Fibroblast of villous mesenchyme (primary cell): ENCODE measurements around the gene HEMGN. TPM values are rescaled to one million over a fixed set of nuclear protein-coding genes. Genes with fewer than 3 reads are reported as not detected.

ENCODE experiments used
- DNase-seq: peaks from one replicate; pipeline ENCODE4 v3.0.0-alpha.2; 2010; ENCODE audit warnings: low read depth
- H3K4me3 ChIP-seq: 2 replicates; pipeline ENCODE4 v1.5.1; 2011; ENCODE audit warnings: low read depth, mild to moderate bottlenecking, low read length
- CTCF ChIP-seq: IDR thresholded peaks from 2 replicates; pipeline ENCODE4 v1.5.1; 2012; ENCODE audit warnings: low read depth, mild to moderate bottlenecking, low read length; ENCODE audit not compliant: insufficient read depth
- total RNA-seq: library from RNA; depleted of rRNA; stranded (reverse); fragments of >200 nt; gene quantifications from 2 replicates; pipeline ENCODE4 v1.2.3, GENCODE V29; 2012

The HEMGN gene
- total RNA-seq, 1 donor, result not detected

- H3K4me3 ChIP-seq, result no peak overlapping the region
- no peak for DNase-seq
- no peak for TF ChIP-seq CTCF
Measured at GRCh38 chr9:97941323-97941722, 3.4 kb upstream of the HEMGN start.

- no peak overlapping the region for H3K4me3 ChIP-seq
- TF ChIP-seq CTCF, result no peak
- no peak for DNase-seq
Measured at GRCh38 chr9:97940741-97941140, 2.8 kb upstream of the HEMGN start.

DNA sequence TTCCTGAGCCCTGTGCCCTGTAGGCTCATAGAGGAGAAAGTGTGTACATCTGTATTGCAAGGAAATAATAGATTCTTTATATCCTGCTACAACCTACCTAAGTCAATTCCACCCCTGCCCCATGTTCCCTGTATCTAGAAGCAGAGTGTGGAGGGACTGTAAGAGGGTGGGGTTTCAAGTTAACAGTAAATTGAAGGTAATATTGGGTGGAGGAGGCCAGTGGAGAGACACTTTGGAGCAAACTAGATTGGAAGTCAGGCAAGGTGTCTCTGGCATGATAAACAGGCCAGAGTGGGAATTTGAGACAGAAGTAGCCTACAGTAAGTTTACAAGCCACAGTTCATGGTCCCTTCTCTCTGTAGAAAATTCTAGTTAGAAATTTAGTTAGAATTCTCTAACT is 2.3 kb upstream of the HEMGN start:
- no peak overlapping the region for H3K4me3 ChIP-seq
- DNase-seq, result no peak
- TF ChIP-seq CTCF, result no peak

DNA sequence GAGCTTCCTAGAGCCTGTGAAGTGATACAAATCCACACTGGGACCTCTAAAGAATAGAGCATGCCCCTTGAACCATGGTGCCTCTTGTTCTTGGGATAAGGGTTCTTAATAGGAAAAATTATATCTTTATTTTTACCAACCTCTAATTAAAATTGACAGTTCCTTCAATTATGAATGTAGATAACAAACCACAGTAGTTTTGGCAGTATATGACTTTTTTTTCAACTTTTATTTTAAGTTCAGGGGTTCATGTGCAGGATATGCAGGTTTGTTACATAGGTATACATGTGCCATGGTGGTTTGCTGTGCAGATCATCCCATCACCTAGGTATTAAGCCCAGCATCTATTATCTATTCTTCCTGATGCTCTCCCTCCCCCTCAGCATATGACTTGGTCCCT is 974 bp downstream of the HEMGN start:
- no peak for DNase-seq
- no peak for TF ChIP-seq CTCF
- H3K4me3 ChIP-seq, result no peak overlapping the region

DNA sequence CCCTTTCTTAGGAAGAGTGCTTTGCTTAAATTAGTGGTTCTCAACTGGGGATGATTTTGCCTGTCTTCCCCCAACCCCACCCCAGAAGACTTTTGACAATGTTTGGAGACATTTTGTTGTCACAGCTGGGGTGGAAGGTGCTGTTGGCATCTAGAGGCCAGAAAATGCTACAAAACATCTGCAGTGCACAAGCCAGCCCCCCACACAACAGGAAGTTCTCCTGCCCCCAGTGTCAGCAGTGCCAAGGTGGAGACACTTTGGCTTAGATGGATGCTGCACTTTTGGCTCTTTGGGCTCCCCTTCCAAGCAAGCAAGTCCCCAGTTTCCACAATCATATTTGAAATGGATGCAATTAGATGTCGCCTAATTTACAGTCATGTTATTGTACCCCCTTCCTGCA is 2.7 kb downstream of the HEMGN start:
- no peak overlapping the region for H3K4me3 ChIP-seq
- DNase-seq, result no peak
- TF ChIP-seq CTCF, result no peak

DNA sequence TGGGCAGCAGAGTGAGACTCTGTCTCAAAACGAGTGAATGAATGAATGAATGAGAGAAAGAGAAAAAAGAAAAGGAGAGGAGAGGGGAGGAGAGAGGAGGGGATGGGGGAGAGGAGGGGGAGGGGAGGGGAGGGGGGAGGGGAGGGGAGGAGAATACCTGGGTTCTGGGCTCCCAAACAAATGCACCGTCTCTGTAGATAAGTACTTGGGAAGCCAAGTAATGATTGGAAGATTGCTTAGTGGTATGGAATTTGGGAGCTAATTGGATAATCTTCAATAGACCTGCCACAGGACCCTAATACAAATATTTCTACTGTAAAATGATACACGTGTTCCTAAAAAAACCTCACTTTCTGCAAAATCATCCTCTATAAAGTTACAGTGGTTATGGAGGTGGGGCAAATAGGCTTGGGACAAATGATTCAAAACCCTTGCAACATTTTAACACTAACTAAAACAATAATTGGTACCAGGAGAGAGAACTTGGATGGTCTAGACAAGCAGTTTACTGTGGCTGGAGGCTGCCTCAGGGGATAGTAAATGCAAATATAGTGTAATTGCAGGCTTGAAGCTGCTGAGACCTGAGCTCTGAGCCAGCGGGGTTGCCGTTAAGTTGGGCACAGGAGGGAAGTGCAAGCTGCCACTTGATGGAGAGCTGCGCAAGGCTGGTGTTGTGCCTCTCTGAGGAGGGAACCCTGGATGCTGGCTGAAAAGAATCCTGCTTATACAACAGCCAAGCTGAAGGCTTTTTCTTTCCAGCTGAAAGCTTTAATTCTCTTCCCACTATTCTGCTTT is 3.5 kb downstream of the HEMGN start:
- DNase-seq, result no peak
- no peak for TF ChIP-seq CTCF
- no peak overlapping the region for H3K4me3 ChIP-seq
